ENCODE measurements around the gene HMGN2. TPM values are rescaled to one million over a fixed set of nuclear protein-coding genes. Genes with fewer than 3 reads are reported as not detected.

The HMGN2 gene
- total RNA-seq, 1 donor from 2014 or later = 479 TPM

- no peak for DNase-seq (ENCODE audit: low read depth)
- no peak for TF ChIP-seq CTCF (conservative IDR thresholded peaks at IDR 0.05; ENCODE audit: low read depth, low read length)
- no peak overlapping the region for H3K4me3 ChIP-seq (ENCODE audit: low read depth, low read length)
Observed at GRCh38 chr1:26476958-26477357, 4.7 kb downstream of the HMGN2 start.

- no peak for DNase-seq (ENCODE audit: low read depth)
- no peak for TF ChIP-seq CTCF (conservative IDR thresholded peaks at IDR 0.05; ENCODE audit: low read depth, low read length)
Observed at GRCh38 chr1:26477446-26478152, 5.4 kb downstream of the HMGN2 start.

GRCh38 chr1:26478159-26478558, 5.9 kb downstream of the HMGN2 start:
- DNase-seq (ENCODE audit: low read depth) = no peak
- TF ChIP-seq CTCF (conservative IDR thresholded peaks at IDR 0.05; ENCODE audit: low read depth, low read length) = no peak
- no peak overlapping the region for H3K4me3 ChIP-seq (ENCODE audit: low read depth, low read length)

More at GRCh38 chr1:26477446-26478152, 5.4 kb downstream of the HMGN2 start:
- no peak overlapping the region for H3K4me3 ChIP-seq (ENCODE audit: low read depth, low read length)

GRCh38 chr1:26478988-26479387, 6.7 kb downstream of the HMGN2 start:
- no peak for TF ChIP-seq CTCF (conservative IDR thresholded peaks at IDR 0.05; ENCODE audit: low read depth, low read length)
- H3K4me3 ChIP-seq (ENCODE audit: low read depth, low read length) = no peak overlapping the region
- DNase-seq (ENCODE audit: low read depth) = no peak

- TF ChIP-seq CTCF (conservative IDR thresholded peaks at IDR 0.05; ENCODE audit: low read depth, low read length) = no peak
- DNase-seq (ENCODE audit: low read depth) = no peak
- H3K4me3 ChIP-seq (ENCODE audit: low read depth, low read length) = no peak overlapping the region
Observed at GRCh38 chr1:26482921-26483320, 10.7 kb downstream of the HMGN2 start.

GRCh38 chr1:26483980-26484379, 11.7 kb downstream of the HMGN2 start:
- no peak for TF ChIP-seq CTCF (conservative IDR thresholded peaks at IDR 0.05; ENCODE audit: low read depth, low read length)
- no peak overlapping the region for H3K4me3 ChIP-seq (ENCODE audit: low read depth, low read length)
- DNase-seq (ENCODE audit: low read depth) = no peak

GRCh38 chr1:26490155-26490554, 17.9 kb downstream of the HMGN2 start:
- no peak overlapping the region for H3K4me3 ChIP-seq (ENCODE audit: low read depth, low read length)
- DNase-seq (ENCODE audit: low read depth) = no peak
- no peak for TF ChIP-seq CTCF (conservative IDR thresholded peaks at IDR 0.05; ENCODE audit: low read depth, low read length)

Measured in epithelial cell of proximal tubule (primary cell).